MCF 10A (cell line): Measurements from ENCODE around the gene TOMM34. TPM values are rescaled to one million over a fixed set of nuclear protein-coding genes. Genes with fewer than 3 reads are reported as not detected.

Experiments
- BruUV-seq: library from RNA; stranded (reverse); fragments of 400-500 nt; replicated peaks from 2 replicates; lab custom pipeline; 2021; lab: Mats Ljungman, UMichigan
- CTCF ChIA-PET: fragments of 300-600 bp; sonication (Branson Sonifier 250); formaldehyde crosslinking; extraction: SDS; loops from one replicate; lab custom pipeline; 2021; ENCODE audit warnings: antibody characterized with exemption, inconsistent platforms; lab: Yijun Ruan, JAX
- POLR2A ChIA-PET: fragments of 300-600, 350-650 bp; sonication (Branson Sonifier 250); formaldehyde crosslinking; extraction: SDS; loops from one replicate; lab custom pipeline; 2020; ENCODE audit warnings: antibody characterized with exemption, inconsistent platforms; lab: Yijun Ruan, JAX
- DNase-seq: peaks from one replicate; pipeline ENCODE4 v3.0.0-alpha.2; 2018; ENCODE audit not compliant: unreplicated experiment
- H3K27ac Mint-ChIP-seq: one replicate; pipeline ENCODE4 v1.8.0; 2022; ENCODE audit warnings: mild to moderate bottlenecking, low read depth, mixed read lengths; ENCODE audit not compliant: unreplicated experiment
- H3K27me3 Mint-ChIP-seq: one replicate; pipeline ENCODE4 v1.8.0; 2022; ENCODE audit warnings: mixed read lengths; ENCODE audit not compliant: insufficient read depth, unreplicated experiment
- H3K36me3 Mint-ChIP-seq: one replicate; pipeline ENCODE4 v1.8.0; 2022; ENCODE audit warnings: mild to moderate bottlenecking, moderate library complexity, mixed read lengths; ENCODE audit not compliant: insufficient read depth, unreplicated experiment
- H3K4me1 Mint-ChIP-seq: one replicate; pipeline ENCODE4 v1.8.0; 2022; ENCODE audit warnings: mixed read lengths; ENCODE audit not compliant: insufficient read depth, unreplicated experiment
- H3K4me3 Mint-ChIP-seq: one replicate; pipeline ENCODE4 v1.8.0; 2022; ENCODE audit warnings: mild to moderate bottlenecking, moderate library complexity, mixed read lengths; ENCODE audit not compliant: unreplicated experiment
- H3K9me3 Mint-ChIP-seq: one replicate; pipeline ENCODE4 v1.8.0; 2022; ENCODE audit warnings: mixed read lengths; ENCODE audit not compliant: unreplicated experiment
- intact Hi-C: fragments of 100-400 bp; cut with micrococcal nuclease; formaldehyde crosslinking; loops from 2 replicates; pipeline ENCODE4 v1.14.1; 2022
- total RNA-seq: library from RNA; stranded (reverse); gene quantifications from 2 replicates; pipeline ENCODE4 v1.2.3, GENCODE V29; 2022
- TF ChIP-seq, protein P1 (sequence below): fragments of 200-600 bp; IDR thresholded peaks from one replicate; pipeline ENCODE4 v1.8.0; 2022; ENCODE audit warnings: antibody characterized with exemption, mild to moderate bottlenecking; ENCODE audit not compliant: unreplicated experiment

Gene TOMM34
- total RNA-seq, 1 experiment from 2014 or later, result 60.0 TPM

GRCh38 chr20:44962483-44962882, 2.3 kb upstream of the TOMM34 start:
- intact Hi-C loops, result no loop called here
- ChIA-PET CTCF (interaction anchor here (1.0 to 2.4 kb wide), 3 partner anchors 9 to 331 kb away, joined by 3 to 7 read pairs (median 3); no protein-coding TSS in a partner anchor), POLR2A (interaction anchor here (0.7 to 1.0 kb wide), 2 partner anchors 34 to 385 kb away, joined by 3 to 4 read pairs; partner anchors contain the start of gene SDC4)
- no peaks in the 10 kb centered on the region for H3K27me3 Mint-ChIP-seq
- H3K36me3 Mint-ChIP-seq, result peaks cover 13% of the 10 kb centered on the region
- no TSS peak for BruUV-seq
- TF ChIP-seq, protein P1, sequence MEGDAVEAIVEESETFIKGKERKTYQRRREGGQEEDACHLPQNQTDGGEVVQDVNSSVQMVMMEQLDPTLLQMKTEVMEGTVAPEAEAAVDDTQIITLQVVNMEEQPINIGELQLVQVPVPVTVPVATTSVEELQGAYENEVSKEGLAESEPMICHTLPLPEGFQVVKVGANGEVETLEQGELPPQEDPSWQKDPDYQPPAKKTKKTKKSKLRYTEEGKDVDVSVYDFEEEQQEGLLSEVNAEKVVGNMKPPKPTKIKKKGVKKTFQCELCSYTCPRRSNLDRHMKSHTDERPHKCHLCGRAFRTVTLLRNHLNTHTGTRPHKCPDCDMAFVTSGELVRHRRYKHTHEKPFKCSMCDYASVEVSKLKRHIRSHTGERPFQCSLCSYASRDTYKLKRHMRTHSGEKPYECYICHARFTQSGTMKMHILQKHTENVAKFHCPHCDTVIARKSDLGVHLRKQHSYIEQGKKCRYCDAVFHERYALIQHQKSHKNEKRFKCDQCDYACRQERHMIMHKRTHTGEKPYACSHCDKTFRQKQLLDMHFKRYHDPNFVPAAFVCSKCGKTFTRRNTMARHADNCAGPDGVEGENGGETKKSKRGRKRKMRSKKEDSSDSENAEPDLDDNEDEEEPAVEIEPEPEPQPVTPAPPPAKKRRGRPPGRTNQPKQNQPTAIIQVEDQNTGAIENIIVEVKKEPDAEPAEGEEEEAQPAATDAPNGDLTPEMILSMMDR, result no peak
- no peak overlapping the region for H3K4me3 Mint-ChIP-seq
- no peak overlapping the region for H3K27ac Mint-ChIP-seq
- H3K4me1 Mint-ChIP-seq, result peaks cover 55% of the 10 kb centered on the region
- DNase-seq, result no peak
- H3K9me3 Mint-ChIP-seq, result no peaks in the 10 kb centered on the region

DNA sequence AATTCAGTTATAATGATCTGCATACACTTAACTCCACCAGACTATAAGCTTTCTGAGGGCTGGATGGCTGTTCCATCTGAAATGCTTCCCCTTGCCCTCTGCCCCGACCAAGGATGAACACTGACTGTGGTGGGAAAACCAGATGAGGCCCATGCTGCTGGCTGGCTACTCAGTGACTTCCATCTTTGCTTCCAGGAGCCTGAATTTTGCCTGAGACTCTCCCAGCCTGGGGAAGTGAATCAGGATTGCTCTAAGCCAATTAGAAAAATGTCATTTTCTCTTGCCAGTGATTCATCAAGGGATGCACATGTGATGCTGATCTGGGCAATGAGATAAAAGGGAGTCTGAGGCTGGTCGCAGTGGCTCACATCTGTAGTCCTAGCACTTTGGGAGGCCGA, 1.7 kb upstream of the TOMM34 start:
- TF ChIP-seq, protein P1, result no peak
- Mint-ChIP-seq H3K27me3 (no peaks in the 10 kb centered on the region), H3K4me3 (no peak overlapping the region), H3K4me1 (peaks cover 49% of the 10 kb centered on the region), H3K27ac (no peak overlapping the region), H3K9me3 (no peaks in the 10 kb centered on the region), H3K36me3 (peaks cover 16% of the 10 kb centered on the region)
- ChIA-PET CTCF (interaction anchor here (1.7 kb wide), 1 partner anchor 8 kb away, joined by 3 read pairs; no protein-coding TSS in a partner anchor), POLR2A (interaction anchor here (3.0 to 4.2 kb wide), 2 partner anchors 10 to 53 kb away, joined by 28 to 33 read pairs; partner anchors contain the start of gene PABPC1L)
- DNase-seq, result no peak
- no TSS peak for BruUV-seq
- intact Hi-C loops, result no loop called here

- no peak overlapping the region for H3K4me3 Mint-ChIP-seq
- POLR2A ChIA-PET, result interaction anchor here (0.6 to 4.2 kb wide), 15 partner anchors 10 to 381 kb away, joined by 3 to 33 read pairs (median 5); partner anchors contain the start of gene PABPC1L
- no peaks in the 10 kb centered on the region for H3K27me3 Mint-ChIP-seq
- H3K4me1 Mint-ChIP-seq, result peaks cover 45% of the 10 kb centered on the region
- DNase-seq, result no peak
- no TSS peak for BruUV-seq
- intact Hi-C loops, result no loop called here
- H3K27ac Mint-ChIP-seq, result no peak overlapping the region
- CTCF ChIA-PET, result interaction anchor here (1.0 to 3.5 kb wide), 4 partner anchors 19 to 350 kb away, joined by 3 to 15 read pairs (median 5); no protein-coding TSS in a partner anchor
- peaks cover 20% of the 10 kb centered on the region for H3K36me3 Mint-ChIP-seq
- TF ChIP-seq, protein P1, result no peak
- no peaks in the 10 kb centered on the region for H3K9me3 Mint-ChIP-seq
These were observed 1.0 kb upstream of the TOMM34 start for GRCh38 chr20:44961011-44961869.

DNA sequence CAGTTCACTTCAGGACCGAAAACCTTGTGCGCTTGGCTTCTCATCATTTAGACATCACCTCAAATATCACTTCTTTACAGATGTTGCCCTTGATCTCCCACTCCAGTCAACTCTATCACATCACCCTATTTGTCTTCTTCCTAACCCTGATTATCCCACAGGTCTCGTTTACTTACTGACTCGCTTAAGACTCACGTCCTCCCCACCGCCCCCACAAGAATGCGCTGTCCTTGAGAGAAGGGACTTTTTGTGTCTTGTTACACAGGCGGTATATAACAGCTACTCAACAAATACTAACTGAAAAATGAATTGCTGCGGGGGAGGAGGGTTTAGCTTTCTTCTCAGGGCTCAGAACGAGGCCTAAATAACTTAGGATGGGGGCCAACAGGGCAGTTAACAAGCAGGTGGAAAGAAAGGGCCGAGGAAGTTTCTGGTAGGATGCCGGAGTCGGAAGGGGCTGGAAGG, 527 bp downstream of the TOMM34 start:
- Mint-ChIP-seq H3K27me3 (no peaks in the 10 kb centered on the region), H3K36me3 (peaks cover 36% of the 10 kb centered on the region), H3K4me3 (peak overlapping the region; percentile 76), H3K4me1 (peaks cover 45% of the 10 kb centered on the region), H3K9me3 (no peaks in the 10 kb centered on the region), H3K27ac (peak overlapping the region; percentile 43)
- TSS peak; percentile 40 for BruUV-seq
- CTCF ChIA-PET, result interaction anchor here (0.6 to 3.5 kb wide), 9 partner anchors 11 to 275 kb away, joined by 3 to 15 read pairs (median 3); no protein-coding TSS in a partner anchor
- TF ChIP-seq, protein P1, result no peak
- DNase-seq, result peak; percentile 63
- POLR2A ChIA-PET, result interaction anchor here (0.6 to 4.4 kb wide), 32 partner anchors 8 to 544 kb away, joined by 3 to 33 read pairs (median 3); partner anchors contain the start of genes DBNDD2, PABPC1L, STK4 and YWHAB
- intact Hi-C loops, result no loop called here
